ENCODE results near the gene PTGIS.

The PTGIS gene

GRCh38 chr20:49560186-49560585 is 7.8 kb downstream of the PTGIS start:
- no peak for DNase-seq (ENCODE audit: low read depth in 2 of 2)

GRCh38 chr20:49559411-49560081 is 8.4 kb downstream of the PTGIS start:
- DNase-seq (ENCODE audit: low read depth in 2 of 2): no peak

- no peak for DNase-seq (ENCODE audit: low read depth in 2 of 2)
Observed at GRCh38 chr20:49558826-49559225, 9.1 kb downstream of the PTGIS start.

- DNase-seq (ENCODE audit: low read depth in 2 of 2): no peak
Observed at GRCh38 chr20:49557449-49557848, 10.5 kb downstream of the PTGIS start.

- no peak for DNase-seq (ENCODE audit: low read depth in 2 of 2)
Observed at GRCh38 chr20:49556621-49557020, 11.3 kb downstream of the PTGIS start.

GRCh38 chr20:49549801-49550551 is 18.0 kb downstream of the PTGIS start:
- no peak for DNase-seq (ENCODE audit: low read depth in 2 of 2)

GRCh38 chr20:49548371-49548947 is 19.5 kb downstream of the PTGIS start:
- no peak for DNase-seq (ENCODE audit: low read depth in 2 of 2)

- no peak for DNase-seq (ENCODE audit: low read depth in 2 of 2)
Observed at GRCh38 chr20:49545572-49545971, 22.4 kb downstream of the PTGIS start.

- no peak for DNase-seq (ENCODE audit: low read depth in 2 of 2)
Observed at GRCh38 chr20:49544535-49544934, 23.4 kb downstream of the PTGIS start.

GRCh38 chr20:49543858-49544437 is 24.0 kb downstream of the PTGIS start:
- no peak for DNase-seq (ENCODE audit: low read depth in 2 of 2)

- DNase-seq (ENCODE audit: low read depth in 2 of 2): no peak
Observed at GRCh38 chr20:49543071-49543857, 24.7 kb downstream of the PTGIS start.

- no peak for DNase-seq (ENCODE audit: low read depth in 2 of 2)
Observed at GRCh38 chr20:49542514-49542991, 25.4 kb downstream of the PTGIS start.

GRCh38 chr20:49541733-49542513 is 26.0 kb downstream of the PTGIS start:
- peak; percentile 62 to 67 for DNase-seq (ENCODE audit: low read depth in 2 of 2)

- no peak for DNase-seq (ENCODE audit: low read depth in 2 of 2)
Observed at GRCh38 chr20:49540687-49541435, 27.1 kb downstream of the PTGIS start.

GRCh38 chr20:49540232-49540620 is 27.7 kb downstream of the PTGIS start:
- no peak for DNase-seq (ENCODE audit: low read depth in 2 of 2)

GRCh38 chr20:49539481-49540231 is 28.3 kb downstream of the PTGIS start:
- no peak for DNase-seq (ENCODE audit: low read depth in 2 of 2)

GRCh38 chr20:49538950-49539349 is 29.0 kb downstream of the PTGIS start:
- no peak for DNase-seq (ENCODE audit: low read depth in 2 of 2)

- DNase-seq (ENCODE audit: low read depth in 2 of 2): peak; percentile 48 to 55
Observed at GRCh38 chr20:49534255-49534712, 33.7 kb downstream of the PTGIS start.

GRCh38 chr20:49532285-49532946 is 35.5 kb downstream of the PTGIS start:
- DNase-seq (ENCODE audit: low read depth in 2 of 2): no peak

Data from stimulated activated CD4-positive, alpha-beta T cell treated with anti-CD3 and anti-CD28 coated beads, Interleukin-4, amount 100 ng/mL, for 48 hours (primary cell).